Ishikawa (cell line): ENCODE data around the gene TMEM72.

ENCODE experiments used
- CREB1 ChIP-seq: IDR thresholded peaks from 2 replicates; pipeline ENCODE4 v1.6.1; 2012; ENCODE audit warnings: low read depth
- EGR1 ChIP-seq: IDR thresholded peaks from 2 replicates; pipeline ENCODE4 v1.6.1; 2012
- FOXM1 ChIP-seq: IDR thresholded peaks from 2 replicates; pipeline ENCODE4 v1.6.1; 2012; ENCODE audit warnings: low read depth, borderline replicate concordance
- REST ChIP-seq: IDR thresholded peaks from 2 replicates; pipeline ENCODE4 v1.6.1; 2012; ENCODE audit warnings: low read depth, mild to moderate bottlenecking
- TCF12 ChIP-seq: IDR thresholded peaks from 2 replicates; pipeline ENCODE4 v1.6.1; 2012; ENCODE audit warnings: low read depth
- YY1 ChIP-seq: IDR thresholded peaks from 2 replicates; pipeline ENCODE4 v1.6.1; 2012; ENCODE audit warnings: low read depth

GRCh38 chr10:44955413-44956070, 44.4 kb downstream of the TMEM72 start:
- TF ChIP-seq TCF12 = no peak
- no peak for TF ChIP-seq YY1
- no peak for TF ChIP-seq REST
- TF ChIP-seq CREB1 = no peak
- no peak for TF ChIP-seq EGR1
- no peak for TF ChIP-seq FOXM1
